Astrocyte (in vitro differentiated cells and primary cell): ENCODE results near the gene KIAA0825.

Source experiments
- EZH2 ChIP-seq: IDR thresholded peaks from 2 replicates; pipeline ENCODE4 v1.6.1; 2012; ENCODE audit warnings: mild to moderate bottlenecking, low read length, inconsistent platforms; ENCODE audit not compliant: insufficient read depth
- TF ChIP-seq, protein P1 (sequence below): IDR thresholded peaks from 2 replicates; pipeline ENCODE4 v1.5.1; 2011; ENCODE audit warnings: low read depth, mild to moderate bottlenecking, inconsistent platforms, low read length, moderate library complexity; ENCODE audit not compliant: insufficient read depth

- TF ChIP-seq, protein P1, sequence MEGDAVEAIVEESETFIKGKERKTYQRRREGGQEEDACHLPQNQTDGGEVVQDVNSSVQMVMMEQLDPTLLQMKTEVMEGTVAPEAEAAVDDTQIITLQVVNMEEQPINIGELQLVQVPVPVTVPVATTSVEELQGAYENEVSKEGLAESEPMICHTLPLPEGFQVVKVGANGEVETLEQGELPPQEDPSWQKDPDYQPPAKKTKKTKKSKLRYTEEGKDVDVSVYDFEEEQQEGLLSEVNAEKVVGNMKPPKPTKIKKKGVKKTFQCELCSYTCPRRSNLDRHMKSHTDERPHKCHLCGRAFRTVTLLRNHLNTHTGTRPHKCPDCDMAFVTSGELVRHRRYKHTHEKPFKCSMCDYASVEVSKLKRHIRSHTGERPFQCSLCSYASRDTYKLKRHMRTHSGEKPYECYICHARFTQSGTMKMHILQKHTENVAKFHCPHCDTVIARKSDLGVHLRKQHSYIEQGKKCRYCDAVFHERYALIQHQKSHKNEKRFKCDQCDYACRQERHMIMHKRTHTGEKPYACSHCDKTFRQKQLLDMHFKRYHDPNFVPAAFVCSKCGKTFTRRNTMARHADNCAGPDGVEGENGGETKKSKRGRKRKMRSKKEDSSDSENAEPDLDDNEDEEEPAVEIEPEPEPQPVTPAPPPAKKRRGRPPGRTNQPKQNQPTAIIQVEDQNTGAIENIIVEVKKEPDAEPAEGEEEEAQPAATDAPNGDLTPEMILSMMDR: no peak
- no peak for TF ChIP-seq EZH2
These were observed 355.3 kb downstream of the KIAA0825 start for GRCh38 chr5:94263068-94263467.
